Liver (tissue), 9 donors: Measurements from ENCODE around the gene PLEKHA6. TPM values are rescaled to one million over a fixed set of nuclear protein-coding genes. Genes with fewer than 3 reads are reported as not detected.

Experiments
- DNase-seq: peaks from one replicate; pipeline ENCODE4 v3.0.0-alpha.2; 2017; ENCODE audit warnings: low spot score
- H3K27ac ChIP-seq, 2 donors: one replicate each; pipeline ENCODE4 v1.7.0; 2013; ENCODE audit warnings: inconsistent platforms in 2 of 2, low read length in 2 of 2, control low read depth in 1 of 2, low read depth in 1 of 2, mild to moderate bottlenecking in 1 of 2
- H3K27me3 ChIP-seq, 4 donors: one replicate each; pipeline versions ENCODE4 v1.6.1 to v1.7.0; 2013; ENCODE audit warnings: low read length in 3 of 4, inconsistent platforms in 1 of 4, mild to moderate bottlenecking in 1 of 4, moderate library complexity in 1 of 4; ENCODE audit not compliant: control insufficient read depth in 4 of 4, insufficient read depth in 4 of 4
- H3K36me3 ChIP-seq, 4 donors: one replicate each; pipeline versions ENCODE4 v1.6.1 to v1.7.0; 2013; ENCODE audit warnings: low read length in 3 of 4, mild to moderate bottlenecking in 3 of 4, low read depth in 1 of 4, moderate library complexity in 1 of 4; ENCODE audit not compliant: control insufficient read depth in 4 of 4, insufficient read depth in 3 of 4
- H3K4me1 ChIP-seq, 4 donors: one replicate each; pipeline versions ENCODE4 v1.6.1 to v1.7.0; 2013; ENCODE audit warnings: low read length in 3 of 4, mild to moderate bottlenecking in 3 of 4, moderate library complexity in 1 of 4; ENCODE audit not compliant: control insufficient read depth in 4 of 4, insufficient read depth in 4 of 4
- H3K4me3 ChIP-seq, 3 donors: one replicate each; pipeline versions ENCODE4 v1.6.1 to v1.7.0; 2013; ENCODE audit warnings: low read length in 3 of 3, control low read depth in 1 of 3, low read depth in 1 of 3, mild to moderate bottlenecking in 1 of 3
- H3K9ac ChIP-seq, 2 donors: one replicate each; pipeline ENCODE4 v1.7.0; 2013; ENCODE audit warnings: low read length in 2 of 2, mild to moderate bottlenecking in 2 of 2, moderate library complexity in 2 of 2, control low read depth in 1 of 2, low read depth in 1 of 2
- H3K9me3 ChIP-seq, 4 donors: one replicate each; pipeline versions ENCODE4 v1.6.1 to v1.7.0; 2013; ENCODE audit warnings: low read length in 3 of 4; ENCODE audit not compliant: control insufficient read depth in 4 of 4
- ATF3 ChIP-seq: IDR thresholded peaks from 2 replicates; pipeline ENCODE4 v1.6.1; 2016; ENCODE audit warnings: antibody characterized with exemption
- FOXA1 ChIP-seq: IDR thresholded peaks from 2 replicates; pipeline ENCODE4 v1.6.1; 2016; ENCODE audit warnings: antibody characterized with exemption
- FOXA2 ChIP-seq: IDR thresholded peaks from 2 replicates; pipeline ENCODE4 v1.6.1; 2016; ENCODE audit warnings: antibody characterized with exemption
- GABPA ChIP-seq, 2 donors: IDR thresholded peaks in 1 of 2; conservative IDR thresholded peaks in 1 of 2; 2 replicates each; pipeline ENCODE4 v1.6.1; 2016; ENCODE audit warnings: antibody characterized with exemption in 2 of 2, mild to moderate bottlenecking in 1 of 2, moderate library complexity in 1 of 2
- HNF4A ChIP-seq, 2 donors: conservative IDR thresholded peaks; 2 replicates each; pipeline ENCODE4 v1.6.1; 2016; ENCODE audit warnings: antibody characterized with exemption in 2 of 2, mild to moderate bottlenecking in 2 of 2
- JUND ChIP-seq, 2 donors: IDR thresholded peaks; 2 replicates each; pipeline ENCODE4 v1.6.1; 2016; ENCODE audit warnings: antibody characterized with exemption in 2 of 2
- MAX ChIP-seq: IDR thresholded peaks from 2 replicates; pipeline ENCODE4 v1.6.1; 2016; ENCODE audit warnings: antibody characterized with exemption
- RAD21 ChIP-seq, 2 donors: IDR thresholded peaks; 2 replicates each; pipeline ENCODE4 v1.6.1; 2016; ENCODE audit warnings: antibody characterized with exemption in 2 of 2, mild to moderate bottlenecking in 2 of 2
- REST ChIP-seq: IDR thresholded peaks from 2 replicates; pipeline ENCODE4 v1.6.1; 2016; ENCODE audit warnings: antibody characterized with exemption, mild to moderate bottlenecking
- RXRA ChIP-seq, 2 donors: IDR thresholded peaks; 2 replicates each; pipeline ENCODE4 v1.6.1; 2017 to 2018; ENCODE audit warnings: antibody characterized with exemption in 2 of 2, mild to moderate bottlenecking in 1 of 2
- SP1 ChIP-seq: IDR thresholded peaks from 2 replicates; pipeline ENCODE4 v1.6.1; 2018; ENCODE audit warnings: antibody characterized with exemption, mild to moderate bottlenecking
- YY1 ChIP-seq: IDR thresholded peaks from 2 replicates; pipeline ENCODE4 v1.6.1; 2016; ENCODE audit warnings: antibody characterized with exemption, mild to moderate bottlenecking
- ZBTB33 ChIP-seq: IDR thresholded peaks from 2 replicates; pipeline ENCODE4 v1.6.1; 2016; ENCODE audit warnings: antibody characterized with exemption
- WGBS: extraction: QIAGEN DNeasy Blood & Tissue Kit; methylation state at CpG from one replicate; pipeline ENCODE4 v1.1.7; 2013; 5-methylcytosine and 5-hydroxymethylcytosine counted together
- polyA plus RNA-seq, 2 donors: library from polyadenylated mRNA; stranded (reverse) in 1 of 2; unstranded in 1 of 2; fragments of 200-250 nt in 1 of 2; fragments of >200 nt in 1 of 2; fragmentation: Nextera tagmentation in 1 of 2; extraction: Ambion mirVana in 1 of 2; gene quantifications; one replicate each; pipeline versions ENCODE4 v1.2.1 to v1.2.3, GENCODE V29; 2013 to 2015
- total RNA-seq, 2 donors: library from RNA; depleted of rRNA; stranded (reverse); fragments of >200 nt; gene quantifications; one replicate each; pipeline ENCODE4 v1.2.3, GENCODE V29; 2014
- donor health status: healthy.
- donor health status: healthy.
- donor health status: healthy.
- donor health status: healthy.
- donor health status: healthy.

PLEKHA6 gene
- total and polyA plus RNA-seq, 4 donors, result 5.3 to 12.8 (median 7.6) TPM

- no peak for TF ChIP-seq ATF3
- TF ChIP-seq SP1, result no peak
- TF ChIP-seq RAD21 (IDR thresholded peaks at IDR 0.05), result no peak
- TF ChIP-seq YY1, result no peak
- no peak for TF ChIP-seq FOXA2
- no peak for TF ChIP-seq MAX
- no peak for TF ChIP-seq FOXA1
Observed at GRCh38 chr1:204385727-204386126, 26.0 kb upstream of the PLEKHA6 start (continued).

- no peak for TF ChIP-seq REST
- no peak for TF ChIP-seq MAX
- TF ChIP-seq ZBTB33, result no peak
- TF ChIP-seq FOXA2, result no peak
- no peak for TF ChIP-seq GABPA (IDR thresholded peaks at IDR 0.05 in 1 of 2, conservative IDR thresholded peaks at IDR 0.05 in 1 of 2)
- TF ChIP-seq RXRA (IDR thresholded peaks at IDR 0.05), result no peak
- no peak for TF ChIP-seq YY1
- no peak for TF ChIP-seq HNF4A (conservative IDR thresholded peaks at IDR 0.05)
- TF ChIP-seq SP1, result no peak
- TF ChIP-seq FOXA1, result no peak
- TF ChIP-seq JUND (IDR thresholded peaks at IDR 0.05), result no peak
- Histone ChIP-seq H3K27ac (no peak overlapping the region), H3K27me3 (no peaks in the 10 kb centered on the region), H3K4me1 (no peaks in the 10 kb centered on the region), H3K36me3 (no peaks in the 10 kb centered on the region), H3K9me3 (no peaks in the 10 kb centered on the region), H3K9ac (no peak overlapping the region), H3K4me3 (no peak overlapping the region)
- WGBS, result 84% methylated on average over 7 of the region's 7 CpGs
- no peak for DNase-seq
Observed at GRCh38 chr1:204384636-204385352, 25.1 kb upstream of the PLEKHA6 start.
